ENCODE data around the gene EIF3M.

- TF ChIP-seq EZH2 (IDR thresholded peaks at IDR 0.05) (no peak), POLR2AphosphoS5 (IDR thresholded peaks at IDR 0.05; ENCODE audit: borderline replicate concordance, low read depth, low read length) (no peak)
These were observed 27.2 kb downstream of the EIF3M start for GRCh38 chr11:32610797-32611352.
